Measurements from ENCODE around the gene RANBP9.

The RANBP9 gene

GRCh38 chr6:13574571-13575376, 136.9 kb downstream of the RANBP9 start, which contains the start of gene SIRT5:
Gene SIRT5 (plus strand): TSS chr6:13574601. CDS start chr6:13584111, 9,510 bp downstream.
- peak within 1 kb of the TSS; percentile 97 for H3K27ac ChIP-seq
- TF ChIP-seq CTCF (IDR thresholded peaks at IDR 0.05) (no peak), ZFX (IDR thresholded peaks at IDR 0.05; ENCODE audit: borderline replicate concordance) (no peak)

GRCh38 chr6:13574149-13574570, 137.5 kb downstream of the RANBP9 start:
- H3K27ac ChIP-seq, result peak overlapping the region; percentile 97
- TF ChIP-seq CTCF (IDR thresholded peaks at IDR 0.05) (peak; percentile 35), ZFX (IDR thresholded peaks at IDR 0.05; ENCODE audit: borderline replicate concordance) (no peak)

- no peak overlapping the region; the same call in 1 of the 2 replicates for H3K27ac ChIP-seq
- no peak for TF ChIP-seq ZFX (IDR thresholded peaks at IDR 0.05; ENCODE audit: borderline replicate concordance)
- TF ChIP-seq CTCF (IDR thresholded peaks at IDR 0.05), result no peak
These were observed 137.9 kb downstream of the RANBP9 start for GRCh38 chr6:13573669-13574110.

- no peak overlapping the region for H3K27ac ChIP-seq
- TF ChIP-seq CTCF (IDR thresholded peaks at IDR 0.05), result no peak
- TF ChIP-seq ZFX (IDR thresholded peaks at IDR 0.05; ENCODE audit: borderline replicate concordance), result no peak
These were observed 138.5 kb downstream of the RANBP9 start for GRCh38 chr6:13572951-13573654.

- TF ChIP-seq CTCF (IDR thresholded peaks at IDR 0.05) (no peak), ZFX (IDR thresholded peaks at IDR 0.05; ENCODE audit: borderline replicate concordance) (no peak)
These were observed 139.4 kb downstream of the RANBP9 start for GRCh38 chr6:13572240-13572639.

More at GRCh38 chr6:13572240-13572639, 139.4 kb downstream of the RANBP9 start:
- H3K27ac ChIP-seq, result no peak overlapping the region

Data from 22Rv1 (cell line).